ENCODE data around the gene WDR20. TPM values are rescaled to one million over a fixed set of nuclear protein-coding genes. Genes with fewer than 3 reads are reported as not detected.
"Not testable (repeated sequence)": the region's sequence is repeated elsewhere in the genome, so short reads cannot be mapped to it uniquely, and the experiment has no call there.

WDR20 gene
- polyA plus RNA-seq, 1 of the 3 experiments (the other 2 are of a cell fraction) = 12.4 TPM

GRCh38 chr14:102238766-102239165 is 99.1 kb downstream of the WDR20 start:
- DNase-seq = no peak
- Histone ChIP-seq H3K27me3 (ENCODE audit: insufficient read depth) (no peaks in the 10 kb centered on the region), H3F3A (replicated peaks; ENCODE audit: insufficient read depth) (no peaks in the 10 kb centered on the region), H3K9ac (no peak overlapping the region; the same call in 1 of the 2 replicates), H3K4me2 (peak overlapping the region; percentile 31; the same call in 1 of the 2 replicates), H3K9me3 (no peaks in the 10 kb centered on the region), H3K27ac (ENCODE audit: low read depth in 2 of 2, low read length in 1 of 2) (no peak overlapping the region), H3K79me2 (ENCODE audit: insufficient read depth) (no peaks in the 10 kb centered on the region), H4K20me1 (ENCODE audit: insufficient read depth) (no peaks in the 10 kb centered on the region), H2AFZ (ENCODE audit: low read depth) (no peak overlapping the region), H3K9me2 (no peaks in the 10 kb centered on the region), H3K4me1 (ENCODE audit: control insufficient read depth in 1 of 2, insufficient read depth in 2 of 2, low read depth in 1 of 2, low read length in 1 of 2) (peaks cover 3 to 5% of the 10 kb centered on the region in 2 experiments; a peak in 2 of 4 replicates), H3K36me3 (replicated peaks in 1 of 2; ENCODE audit: control insufficient read depth in 1 of 2, insufficient read depth in 2 of 2, low read length in 1 of 2) (no peaks in the 10 kb centered on the region), H3K4me3 (ENCODE audit: low read depth in 2 of 2, low read length in 1 of 2) (peak overlapping the region in 1 of 2 experiments; percentile 42; a peak in 1 of 4 replicates)
- TF ChIP-seq TCF12 (IDR thresholded peaks at IDR 0.05) (no peak), EP300 (IDR thresholded peaks at IDR 0.05; ENCODE audit: borderline replicate concordance in 1 of 2, low read depth in 1 of 2, low read length in 1 of 2) (no peak), USF2 (IDR thresholded peaks at IDR 0.05; ENCODE audit: borderline replicate concordance, low read depth, low read length) (no peak), NRF1 (IDR thresholded peaks at IDR 0.05; ENCODE audit: low read depth, low read length) (no peak), MEF2A (IDR thresholded peaks at IDR 0.05; ENCODE audit: borderline replicate concordance, low read depth) (no peak)
- 97% methylated on average over 3 of the region's 3 CpGs for WGBS (ENCODE audit: low lambda C conversion rate)
- CTCF ChIA-PET = interaction anchor here (0.6 to 1.2 kb wide), 3 partner anchors 10 to 1354 kb away, joined by 3 to 5 read pairs (median 3); no protein-coding TSS in a partner anchor
- POLR2A ChIA-PET = no interaction called here

- no peaks in the 10 kb centered on the region for H4K20me1 ChIP-seq (ENCODE audit: insufficient read depth)
- H3K79me2 ChIP-seq (ENCODE audit: insufficient read depth) = no peaks in the 10 kb centered on the region
- TF ChIP-seq, protein P1, sequence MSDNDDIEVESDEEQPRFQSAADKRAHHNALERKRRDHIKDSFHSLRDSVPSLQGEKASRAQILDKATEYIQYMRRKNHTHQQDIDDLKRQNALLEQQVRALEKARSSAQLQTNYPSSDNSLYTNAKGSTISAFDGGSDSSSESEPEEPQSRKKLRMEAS (IDR thresholded peaks at IDR 0.05; ENCODE audit: low read depth) = no peak
- TF ChIP-seq POLR2AphosphoS5 (IDR thresholded peaks at IDR 0.05; ENCODE audit: low read depth, low read length) = no peak
- H3K4me1 ChIP-seq (ENCODE audit: control insufficient read depth in 1 of 2, insufficient read depth in 2 of 2, low read depth in 1 of 2, low read length in 1 of 2) = peaks cover 3 to 5% of the 10 kb centered on the region in 2 experiments; a peak in 2 of 4 replicates
- H2AFZ ChIP-seq (ENCODE audit: low read depth) = no peak overlapping the region
- 93% methylated on average over 4 of the region's 4 CpGs for WGBS (ENCODE audit: low lambda C conversion rate)
- H3K9me3 ChIP-seq = no peaks in the 10 kb centered on the region
- DNase-seq = no peak
- peak overlapping the region; percentile 11; the same call in 1 of the 2 replicates for H3K9ac ChIP-seq
- no peaks in the 10 kb centered on the region for H3K27me3 ChIP-seq (ENCODE audit: insufficient read depth)
- H3K9me2 ChIP-seq = no peaks in the 10 kb centered on the region
- no peaks in the 10 kb centered on the region for H3F3A ChIP-seq (replicated peaks; ENCODE audit: insufficient read depth)
- no peak overlapping the region for H3K27ac ChIP-seq (ENCODE audit: low read depth in 2 of 2, low read length in 1 of 2)
- H3K4me2 ChIP-seq = peak overlapping the region; percentile 31; the same call in 1 of the 2 replicates
- CTCF ChIA-PET = interaction anchor here (0.6 to 1.2 kb wide), 2 partner anchors 10 to 1354 kb away, joined by 3 read pairs; no protein-coding TSS in a partner anchor
- no peaks in the 10 kb centered on the region for H3K36me3 ChIP-seq (replicated peaks in 1 of 2; ENCODE audit: control insufficient read depth in 1 of 2, insufficient read depth in 2 of 2, low read length in 1 of 2)
- peak overlapping the region in 1 of 2 experiments; percentile 42; a peak in 1 of 4 replicates for H3K4me3 ChIP-seq (ENCODE audit: low read depth in 2 of 2, low read length in 1 of 2)
- POLR2A ChIA-PET = no interaction called here
Measured at GRCh38 chr14:102239231-102239630, 99.5 kb downstream of the WDR20 start.

GRCh38 chr14:102240481-102240880 is 100.8 kb downstream of the WDR20 start:
- H3K27ac ChIP-seq (ENCODE audit: low read depth in 2 of 2, low read length in 1 of 2); DNase-seq; H3K9me3 ChIP-seq; H2AFZ ChIP-seq (ENCODE audit: low read depth); CTCF ChIA-PET; H3K9ac ChIP-seq; H4K20me1 ChIP-seq (ENCODE audit: insufficient read depth); H3K9me2 ChIP-seq; H3K36me3 ChIP-seq (replicated peaks in 1 of 2; ENCODE audit: control insufficient read depth in 1 of 2, insufficient read depth in 2 of 2, low read length in 1 of 2); H3K4me1 ChIP-seq (ENCODE audit: control insufficient read depth in 1 of 2, insufficient read depth in 2 of 2, low read depth in 1 of 2, low read length in 1 of 2); POLR2A ChIA-PET; H3F3A ChIP-seq (replicated peaks; ENCODE audit: insufficient read depth); H3K4me2 ChIP-seq; H3K27me3 ChIP-seq (ENCODE audit: insufficient read depth); H3K79me2 ChIP-seq (ENCODE audit: insufficient read depth): not testable (repeated sequence)
- whole genome bisulfite sequencing (ENCODE audit: low lambda C conversion rate) = 80% methylated on average over 5 of the region's 5 CpGs
- H3K4me3 ChIP-seq (ENCODE audit: low read depth in 2 of 2, low read length in 1 of 2) = peak overlapping the region in 1 of 2 experiments; percentile 42; a peak in 1 of 4 replicates
- TF ChIP-seq JUND (IDR thresholded peaks at IDR 0.05) (peak; percentile 14; the same call in 1 of the 2 replicates), FOSL2 (IDR thresholded peaks at IDR 0.05; ENCODE audit: borderline replicate concordance, low read depth) (0 out of 2 replicates have a peak, but pooled peaks have one; percentile 19)
